GM12878 (cell line): ENCODE measurements around the gene TRAPPC3. TPM values are rescaled to one million over a fixed set of nuclear protein-coding genes. Genes with fewer than 3 reads are reported as not detected.
A peak's percentile ranks its signal among the peaks of the same experiment; 100 is the strongest.

Experiments used
- BCL11A ChIP-seq: IDR thresholded peaks from 2 replicates; pipeline ENCODE4 v1.6.1; 2011; ENCODE audit warnings: low read depth, low read length
- ESRRA ChIP-seq: IDR thresholded peaks from 2 replicates; pipeline ENCODE4 v1.6.1; 2012; ENCODE audit warnings: mild to moderate bottlenecking, low read length, improper control_type of control experiment
- ETV6 ChIP-seq, 2 experiments: fragments of 450-650 bp in 1 of 2; IDR thresholded peaks in 1 of 2; conservative IDR thresholded peaks in 1 of 2; 2 replicates each; pipeline ENCODE4 v1.6.1; 2014; ENCODE audit warnings: antibody characterized with exemption in 1 of 2, borderline replicate concordance in 1 of 2, low read depth in 1 of 2, mild to moderate bottlenecking in 1 of 2, moderate library complexity in 1 of 2
- HDGF ChIP-seq: fragments of 450-650 bp; IDR thresholded peaks from 2 replicates; pipeline ENCODE4 v1.6.1; 2016; ENCODE audit warnings: antibody characterized with exemption
- IKZF2 ChIP-seq, 2 experiments: fragments of 450-650 bp; IDR thresholded peaks; 2 replicates each; pipeline ENCODE4 v1.6.1; 2017; ENCODE audit warnings: mild to moderate bottlenecking in 2 of 2, moderate library complexity in 2 of 2
- NR2F1 ChIP-seq: fragments of 450-650 bp; conservative IDR thresholded peaks from 2 replicates; pipeline ENCODE4 v1.6.1; 2017; ENCODE audit warnings: mild to moderate bottlenecking
- PAX5 ChIP-seq: IDR thresholded peaks from 2 replicates; pipeline ENCODE4 v1.6.1; 2011; ENCODE audit warnings: low read depth, low read length, borderline replicate concordance
- RAD51 ChIP-seq: fragments of 450-650 bp; IDR thresholded peaks from 2 replicates; pipeline ENCODE4 v1.6.1; 2016; ENCODE audit warnings: moderate library complexity, mild to moderate bottlenecking, inconsistent platforms
- RCOR1 ChIP-seq: conservative IDR thresholded peaks from 2 replicates; pipeline ENCODE4 v1.6.1; 2012; ENCODE audit warnings: low read depth, low read length, improper control_type of control experiment
- RUNX3 ChIP-seq: IDR thresholded peaks from 2 replicates; pipeline ENCODE4 v1.6.1; 2012; ENCODE audit warnings: low read length, inconsistent platforms
- SRF ChIP-seq, 2 experiments: IDR thresholded peaks; 2 replicates each; pipeline ENCODE4 v1.6.1; 2011; ENCODE audit warnings: low read depth in 2 of 2, low read length in 2 of 2, mild to moderate bottlenecking in 1 of 2, moderate library complexity in 1 of 2
- STAT1 ChIP-seq: fragments of 450-650 bp; conservative IDR thresholded peaks from 2 replicates; pipeline ENCODE4 v1.6.1; 2014; ENCODE audit warnings: antibody characterized with exemption, mild to moderate bottlenecking
- ZNF24 ChIP-seq: fragments of 450-650 bp; IDR thresholded peaks from 2 replicates; pipeline ENCODE4 v1.6.1; 2017; ENCODE audit warnings: antibody characterized with exemption, mild to moderate bottlenecking
- ZNF687 ChIP-seq: fragments of 450-650 bp; IDR thresholded peaks from 2 replicates; pipeline ENCODE4 v1.6.1; 2017; ENCODE audit warnings: mild to moderate bottlenecking, moderate library complexity
- polyA plus RNA-seq, 11 experiments: library from polyadenylated mRNA; depleted of rRNA in 4 of 11; unstranded in 6 of 11; stranded (reverse) in 5 of 11; fragments of >200 nt; fragmentation: Nextera tagmentation in 4 of 11; fragmentation: Illumina TruSeq in 1 of 11; extraction: Ambion mirVana in 4 of 11; extraction: Trizol in 1 of 11; gene quantifications; 1 replicate in 1 of 11; 2 replicates in 10 of 11; pipeline versions ENCODE4 v1.2.1 to v1.2.3, GENCODE V29; 2011 to 2016; ENCODE audit warnings: inconsistent platforms in 2 of 11, missing spikeins in 2 of 11, low read depth in 1 of 11
- total RNA-seq, 4 experiments: library from RNA; depleted of rRNA in 3 of 4; stranded (reverse); fragments of >200 nt in 3 of 4; fragmentation: Illumina TruSeq in 1 of 4; extraction: Trizol in 1 of 4; gene quantifications; 2 replicates each; pipeline versions ENCODE4 v1.2.1 to v1.2.3, GENCODE V29; 2013 to 2021
- TF ChIP-seq, protein P1 (sequence below), 3 experiments: IDR thresholded peaks in 2 of 3; conservative IDR thresholded peaks in 1 of 3; 2 replicates each; pipeline ENCODE4 v1.5.1; 2011; ENCODE audit warnings: low read depth in 3 of 3, low read length in 3 of 3, mild to moderate bottlenecking in 3 of 3, control low read depth in 2 of 3, moderate library complexity in 2 of 3, inconsistent platforms in 1 of 3, mixed read lengths in 1 of 3; ENCODE audit not compliant: control insufficient read depth in 2 of 3, insufficient read depth in 1 of 3; ENCODE audit errors: extremely low read depth in 1 of 3
- TF ChIP-seq, protein P2 (sequence below): fragments of 450-650 bp; IDR thresholded peaks from 2 replicates; pipeline ENCODE4 v1.6.1; 2017; ENCODE audit warnings: borderline replicate concordance
- TF ChIP-seq, protein P3 (sequence below): fragments of 450-650 bp; IDR thresholded peaks from 2 replicates; pipeline ENCODE4 v1.6.1; 2017; ENCODE audit warnings: low read depth, mild to moderate bottlenecking, moderate library complexity
- TF ChIP-seq, protein P4 (sequence below): fragments of 150-350 bp; IDR thresholded peaks from 2 replicates; pipeline ENCODE4 v1.6.1; 2016; ENCODE audit warnings: low read depth, low read length

The TRAPPC3 gene
- total and polyA plus RNA-seq, 10 of the 15 experiments (the other 5 are each of a cell fraction or from before 2014, with no cell fraction given), result 14.7 to 122 (median 70.5) TPM

GRCh38 chr1:36160949-36161485, 11.7 kb upstream of the TRAPPC3 start (continued):
- TF ChIP-seq ZNF687, result peak; percentile 92
- no peak for TF ChIP-seq RAD51
- TF ChIP-seq RCOR1, result no peak
- TF ChIP-seq PAX5, result peak; percentile 46; the same call in 1 of the 2 replicates
- TF ChIP-seq RUNX3, result peak; percentile 93
- TF ChIP-seq HDGF, result no peak
- TF ChIP-seq, protein P1, sequence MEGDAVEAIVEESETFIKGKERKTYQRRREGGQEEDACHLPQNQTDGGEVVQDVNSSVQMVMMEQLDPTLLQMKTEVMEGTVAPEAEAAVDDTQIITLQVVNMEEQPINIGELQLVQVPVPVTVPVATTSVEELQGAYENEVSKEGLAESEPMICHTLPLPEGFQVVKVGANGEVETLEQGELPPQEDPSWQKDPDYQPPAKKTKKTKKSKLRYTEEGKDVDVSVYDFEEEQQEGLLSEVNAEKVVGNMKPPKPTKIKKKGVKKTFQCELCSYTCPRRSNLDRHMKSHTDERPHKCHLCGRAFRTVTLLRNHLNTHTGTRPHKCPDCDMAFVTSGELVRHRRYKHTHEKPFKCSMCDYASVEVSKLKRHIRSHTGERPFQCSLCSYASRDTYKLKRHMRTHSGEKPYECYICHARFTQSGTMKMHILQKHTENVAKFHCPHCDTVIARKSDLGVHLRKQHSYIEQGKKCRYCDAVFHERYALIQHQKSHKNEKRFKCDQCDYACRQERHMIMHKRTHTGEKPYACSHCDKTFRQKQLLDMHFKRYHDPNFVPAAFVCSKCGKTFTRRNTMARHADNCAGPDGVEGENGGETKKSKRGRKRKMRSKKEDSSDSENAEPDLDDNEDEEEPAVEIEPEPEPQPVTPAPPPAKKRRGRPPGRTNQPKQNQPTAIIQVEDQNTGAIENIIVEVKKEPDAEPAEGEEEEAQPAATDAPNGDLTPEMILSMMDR (IDR thresholded peaks at IDR 0.05 in 2 of 3, conservative IDR thresholded peaks at IDR 0.05 in 1 of 3; ENCODE audit: control insufficient read depth in 2 of 3, extremely low read depth in 1 of 3, insufficient read depth in 1 of 3, low read depth in 3 of 3, low read length in 3 of 3), result peak; percentile 32 to 49 (median 44); a peak in 3 of 6 replicates
- TF ChIP-seq, protein P2, sequence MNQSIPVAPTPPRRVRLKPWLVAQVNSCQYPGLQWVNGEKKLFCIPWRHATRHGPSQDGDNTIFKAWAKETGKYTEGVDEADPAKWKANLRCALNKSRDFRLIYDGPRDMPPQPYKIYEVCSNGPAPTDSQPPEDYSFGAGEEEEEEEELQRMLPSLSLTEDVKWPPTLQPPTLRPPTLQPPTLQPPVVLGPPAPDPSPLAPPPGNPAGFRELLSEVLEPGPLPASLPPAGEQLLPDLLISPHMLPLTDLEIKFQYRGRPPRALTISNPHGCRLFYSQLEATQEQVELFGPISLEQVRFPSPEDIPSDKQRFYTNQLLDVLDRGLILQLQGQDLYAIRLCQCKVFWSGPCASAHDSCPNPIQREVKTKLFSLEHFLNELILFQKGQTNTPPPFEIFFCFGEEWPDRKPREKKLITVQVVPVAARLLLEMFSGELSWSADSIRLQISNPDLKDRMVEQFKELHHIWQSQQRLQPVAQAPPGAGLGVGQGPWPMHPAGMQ, result no peak
- no peak; the same call in 1 of the 2 replicates for TF ChIP-seq STAT1
- peak; percentile 90 for TF ChIP-seq IKZF2 (IDR thresholded peaks at IDR 0.05)
- no peak; a peak in 1 of 4 replicates for TF ChIP-seq ETV6 (conservative IDR thresholded peaks at IDR 0.05 in 1 of 2, IDR thresholded peaks at IDR 0.05 in 1 of 2; ENCODE audit: borderline replicate concordance in 1 of 2, low read depth in 1 of 2)
- no peak for TF ChIP-seq ZNF24
- no peak for TF ChIP-seq SRF (IDR thresholded peaks at IDR 0.05; ENCODE audit: low read depth in 2 of 2, low read length in 2 of 2)
- no peak for TF ChIP-seq ESRRA
- no peak for TF ChIP-seq BCL11A
- TF ChIP-seq, protein P3, sequence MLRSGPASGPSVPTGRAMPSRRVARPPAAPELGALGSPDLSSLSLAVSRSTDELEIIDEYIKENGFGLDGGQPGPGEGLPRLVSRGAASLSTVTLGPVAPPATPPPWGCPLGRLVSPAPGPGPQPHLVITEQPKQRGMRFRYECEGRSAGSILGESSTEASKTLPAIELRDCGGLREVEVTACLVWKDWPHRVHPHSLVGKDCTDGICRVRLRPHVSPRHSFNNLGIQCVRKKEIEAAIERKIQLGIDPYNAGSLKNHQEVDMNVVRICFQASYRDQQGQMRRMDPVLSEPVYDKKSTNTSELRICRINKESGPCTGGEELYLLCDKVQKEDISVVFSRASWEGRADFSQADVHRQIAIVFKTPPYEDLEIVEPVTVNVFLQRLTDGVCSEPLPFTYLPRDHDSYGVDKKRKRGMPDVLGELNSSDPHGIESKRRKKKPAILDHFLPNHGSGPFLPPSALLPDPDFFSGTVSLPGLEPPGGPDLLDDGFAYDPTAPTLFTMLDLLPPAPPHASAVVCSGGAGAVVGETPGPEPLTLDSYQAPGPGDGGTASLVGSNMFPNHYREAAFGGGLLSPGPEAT, result peak; percentile 91
- TF ChIP-seq NR2F1, result peak; percentile 78
- TF ChIP-seq, protein P4, sequence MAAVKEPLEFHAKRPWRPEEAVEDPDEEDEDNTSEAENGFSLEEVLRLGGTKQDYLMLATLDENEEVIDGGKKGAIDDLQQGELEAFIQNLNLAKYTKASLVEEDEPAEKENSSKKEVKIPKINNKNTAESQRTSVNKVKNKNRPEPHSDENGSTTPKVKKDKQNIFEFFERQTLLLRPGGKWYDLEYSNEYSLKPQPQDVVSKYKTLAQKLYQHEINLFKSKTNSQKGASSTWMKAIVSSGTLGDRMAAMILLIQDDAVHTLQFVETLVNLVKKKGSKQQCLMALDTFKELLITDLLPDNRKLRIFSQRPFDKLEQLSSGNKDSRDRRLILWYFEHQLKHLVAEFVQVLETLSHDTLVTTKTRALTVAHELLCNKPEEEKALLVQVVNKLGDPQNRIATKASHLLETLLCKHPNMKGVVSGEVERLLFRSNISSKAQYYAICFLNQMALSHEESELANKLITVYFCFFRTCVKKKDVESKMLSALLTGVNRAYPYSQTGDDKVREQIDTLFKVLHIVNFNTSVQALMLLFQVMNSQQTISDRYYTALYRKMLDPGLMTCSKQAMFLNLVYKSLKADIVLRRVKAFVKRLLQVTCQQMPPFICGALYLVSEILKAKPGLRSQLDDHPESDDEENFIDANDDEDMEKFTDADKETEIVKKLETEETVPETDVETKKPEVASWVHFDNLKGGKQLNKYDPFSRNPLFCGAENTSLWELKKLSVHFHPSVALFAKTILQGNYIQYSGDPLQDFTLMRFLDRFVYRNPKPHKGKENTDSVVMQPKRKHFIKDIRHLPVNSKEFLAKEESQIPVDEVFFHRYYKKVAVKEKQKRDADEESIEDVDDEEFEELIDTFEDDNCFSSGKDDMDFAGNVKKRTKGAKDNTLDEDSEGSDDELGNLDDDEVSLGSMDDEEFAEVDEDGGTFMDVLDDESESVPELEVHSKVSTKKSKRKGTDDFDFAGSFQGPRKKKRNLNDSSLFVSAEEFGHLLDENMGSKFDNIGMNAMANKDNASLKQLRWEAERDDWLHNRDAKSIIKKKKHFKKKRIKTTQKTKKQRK, result no peak
